IPS-NIHi7 (cell line): ENCODE measurements around the gene NR2F6.

Source experiments
- DNase-seq: peaks from one replicate; pipeline ENCODE4 v3.0.0; 2012; ENCODE audit warnings: mixed read lengths; ENCODE audit errors: extremely low spot score

NR2F6 gene

GRCh38 chr19:17263712-17264640, 18.3 kb upstream of the NR2F6 start:
- DNase-seq: no peak

- no peak for DNase-seq
Measured at GRCh38 chr19:17262557-17262956, 16.8 kb upstream of the NR2F6 start.

GRCh38 chr19:17260842-17261325, 15.2 kb upstream of the NR2F6 start:
- DNase-seq: peak; percentile 93

DNA sequence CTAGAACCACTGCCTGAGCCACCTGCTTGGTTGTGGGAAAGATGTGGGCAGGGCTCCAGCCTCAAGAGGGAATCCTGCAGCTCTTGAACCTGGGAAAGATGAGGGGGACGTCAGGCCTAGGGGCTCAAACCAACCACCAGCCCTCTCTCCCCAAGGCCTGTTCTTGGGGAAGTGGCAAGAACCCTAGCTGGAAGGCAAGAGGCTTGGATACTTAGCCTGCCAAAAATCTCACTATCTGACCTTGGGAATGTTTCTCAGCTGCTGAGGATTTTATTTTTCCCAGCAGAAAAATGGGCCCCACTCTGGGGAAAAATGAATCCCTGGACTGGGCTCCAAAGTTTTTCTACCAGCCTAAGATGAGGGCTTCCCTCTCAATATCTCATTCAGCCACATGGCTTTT, 14.2 kb upstream of the NR2F6 start:
- no peak for DNase-seq

- DNase-seq: no peak
Measured at GRCh38 chr19:17259118-17259780, 13.5 kb upstream of the NR2F6 start.

GRCh38 chr19:17256130-17256529, 10.4 kb upstream of the NR2F6 start:
- DNase-seq: no peak

GRCh38 chr19:17255150-17255621, 9.5 kb upstream of the NR2F6 start:
- DNase-seq: no peak

DNA sequence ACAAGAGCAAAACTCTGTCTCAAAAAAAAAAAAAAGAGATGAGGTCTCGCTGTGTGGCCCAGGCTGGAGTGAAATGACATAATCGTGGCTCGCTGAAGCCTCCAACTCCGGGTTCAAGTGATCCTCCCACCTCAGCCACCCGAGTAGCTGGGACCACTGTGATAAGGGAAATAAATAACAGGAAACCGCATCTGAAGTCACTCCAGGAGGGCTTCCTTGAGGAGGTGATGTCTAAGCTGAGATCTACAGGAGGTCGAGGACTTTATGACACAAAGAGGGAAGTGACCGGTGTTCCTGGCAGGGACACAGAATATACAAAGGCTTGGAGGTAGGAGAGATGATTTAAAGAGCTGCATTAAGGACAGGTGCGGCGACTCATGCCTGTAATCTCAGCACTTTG, 8.9 kb upstream of the NR2F6 start:
- no peak for DNase-seq

DNA sequence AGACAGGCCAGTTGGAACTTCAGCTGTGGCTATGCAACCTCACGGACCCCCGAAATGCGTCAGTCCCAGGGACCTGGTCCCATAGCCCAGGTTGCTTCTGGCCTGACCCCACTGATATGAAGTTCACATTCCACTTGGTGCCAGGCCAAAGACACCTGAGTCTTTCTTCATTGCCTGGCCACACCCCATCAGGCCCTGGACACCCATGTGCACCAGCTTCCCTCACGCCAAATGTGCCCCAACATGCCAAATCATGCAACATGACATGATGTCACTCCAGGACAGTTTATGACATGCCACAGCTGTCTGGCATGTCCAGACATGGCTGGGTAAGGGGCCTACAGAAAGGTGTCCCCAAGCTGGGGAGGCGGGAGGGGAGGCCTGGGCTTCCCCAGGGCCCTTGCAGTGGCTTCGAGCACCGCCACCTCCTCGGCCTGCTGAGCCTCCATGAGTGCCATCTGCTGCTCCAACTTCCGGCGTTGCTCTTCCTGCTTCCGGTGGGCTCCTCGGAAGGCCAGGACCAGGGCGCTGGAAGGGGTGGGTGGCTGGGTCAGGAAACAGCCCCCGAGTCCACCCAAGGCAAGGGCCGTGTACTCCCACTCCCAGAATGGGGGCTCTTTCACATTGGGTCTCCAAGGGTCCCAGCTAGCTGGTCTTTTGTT, 4.3 kb upstream of the NR2F6 start:
- no peak for DNase-seq

DNA sequence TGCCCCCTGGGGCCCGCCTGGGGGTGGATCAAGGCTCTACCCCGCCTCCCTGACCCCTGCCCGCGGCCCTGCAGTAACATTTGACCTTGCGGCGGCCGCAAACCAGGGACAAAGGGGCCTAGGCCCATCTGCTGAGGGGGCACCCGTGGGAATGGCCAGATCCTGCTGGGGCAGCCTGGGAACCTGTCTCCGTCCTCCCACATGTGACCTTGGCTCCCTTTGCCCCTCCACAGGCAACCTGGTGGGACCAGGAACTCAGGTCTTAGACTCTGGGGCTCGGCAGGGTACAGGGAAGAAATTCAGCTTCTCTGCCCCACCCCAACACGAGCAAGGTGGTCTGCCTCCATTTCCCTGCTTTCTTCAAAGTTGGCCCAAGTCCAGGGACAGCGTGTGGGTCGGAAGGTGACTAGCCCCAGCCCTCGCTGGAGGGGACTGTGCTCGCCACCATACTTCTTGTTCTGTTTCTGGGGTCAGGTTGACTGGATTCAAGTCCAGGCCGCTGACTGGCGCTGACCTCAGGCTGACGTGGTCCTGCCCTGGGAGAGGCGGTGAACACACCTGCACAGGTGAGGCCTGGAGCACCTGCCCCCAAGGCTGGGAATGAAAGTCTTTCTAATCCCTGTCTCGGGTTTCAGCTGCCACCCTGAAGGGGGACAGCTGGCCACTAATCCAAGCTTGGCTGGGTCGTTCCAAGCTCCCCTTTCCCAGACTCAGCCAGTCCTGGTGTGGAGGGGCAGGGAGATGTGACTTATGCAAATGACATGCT, 2.5 kb upstream of the NR2F6 start:
- peak; percentile 66 for DNase-seq

GRCh38 chr19:17246681-17247425, 1.1 kb upstream of the NR2F6 start:
- no peak for DNase-seq

- DNase-seq: no peak
Measured at GRCh38 chr19:17244618-17245534, 843 bp downstream of the NR2F6 start.

DNA sequence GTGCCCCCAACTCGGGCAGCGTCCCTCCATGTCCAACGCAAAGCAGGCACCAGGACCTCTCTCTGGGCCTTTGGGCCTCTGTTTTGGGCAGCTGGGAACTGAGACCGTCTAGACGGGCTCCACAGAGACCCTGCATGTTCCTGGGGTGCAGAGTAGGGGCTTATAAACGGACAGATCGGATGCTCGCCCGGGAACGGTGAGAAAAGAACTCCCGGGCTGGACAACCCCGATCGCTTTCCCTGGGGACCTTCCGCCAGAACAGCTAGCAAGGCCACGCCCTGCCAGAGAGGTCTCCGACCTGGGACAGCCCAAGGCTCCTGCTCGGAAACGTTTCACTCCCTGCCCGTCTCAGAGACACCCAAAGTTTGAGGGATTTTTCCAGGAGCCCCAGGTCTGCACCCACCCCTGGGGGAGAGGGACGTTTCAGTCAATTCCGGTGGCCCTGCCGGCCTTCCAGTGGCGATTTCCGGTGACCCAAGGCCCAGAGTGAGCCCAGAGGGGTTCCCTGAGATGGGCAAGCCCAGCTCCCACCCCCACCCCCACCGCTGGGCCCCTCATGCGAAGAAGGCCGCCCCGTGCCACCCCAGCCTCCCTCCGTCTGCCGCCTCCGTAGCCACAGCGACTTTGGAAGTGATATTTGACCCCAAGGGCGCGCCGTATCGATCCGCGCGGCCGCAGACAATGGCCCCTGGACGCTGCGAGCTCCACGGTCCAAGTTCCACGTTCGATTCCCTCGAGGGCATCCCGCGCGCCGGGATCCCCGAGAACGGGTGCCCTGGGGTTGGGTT, 1.7 kb downstream of the NR2F6 start:
- peak; percentile 46 for DNase-seq

- DNase-seq: no peak
Measured at GRCh38 chr19:17243211-17243829, 2.4 kb downstream of the NR2F6 start.

GRCh38 chr19:17242431-17243208, 3.1 kb downstream of the NR2F6 start:
- DNase-seq: no peak

GRCh38 chr19:17240826-17241399, 4.8 kb downstream of the NR2F6 start:
- no peak for DNase-seq

DNA sequence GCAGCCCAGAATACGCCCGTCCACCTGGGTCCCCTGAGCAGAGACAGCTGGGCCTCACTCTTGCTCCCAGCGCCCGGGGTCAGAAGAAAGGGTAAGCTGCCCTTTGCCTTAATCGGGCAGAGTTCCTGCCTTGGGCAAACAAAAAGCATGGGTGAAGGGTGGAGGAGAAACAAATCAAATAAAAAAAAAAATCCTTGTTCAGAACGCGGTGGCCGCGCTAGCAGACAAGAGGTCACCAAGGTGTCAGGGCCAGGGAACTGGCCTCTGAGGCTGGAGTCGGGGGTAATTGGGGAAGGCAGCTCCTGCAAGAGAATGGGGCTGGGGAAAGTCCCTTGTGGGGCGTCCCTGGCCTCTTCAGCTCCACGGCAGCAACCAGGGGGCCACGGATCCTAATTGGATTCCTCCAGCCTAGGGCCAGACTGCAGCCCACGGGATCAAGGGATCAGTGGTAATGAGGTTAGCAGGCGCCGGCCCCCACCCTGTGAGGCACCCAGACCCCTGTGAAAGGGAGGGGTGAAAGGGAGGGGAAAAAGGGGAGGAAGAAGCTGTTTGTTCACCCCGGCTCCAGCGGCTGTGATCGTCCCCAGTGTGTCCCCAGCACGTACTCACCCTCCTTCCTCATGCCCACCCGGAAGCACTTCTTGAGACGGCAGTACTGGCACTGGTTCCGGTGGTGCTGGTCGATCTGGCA, 5.5 kb downstream of the NR2F6 start:
- DNase-seq: no peak
